CD14-positive monocyte (primary cell): Measurements from ENCODE around the gene NKX1-2. TPM values are rescaled to one million over a fixed set of nuclear protein-coding genes. Genes with fewer than 3 reads are reported as not detected.

Experiments used
- DNase-seq, 3 donors: peaks; one replicate each; pipeline ENCODE4 v3.0.0-alpha.2; 2011 to 2022
- H2AFZ ChIP-seq: 2 replicates; pipeline ENCODE4 v1.6.0; 2012; ENCODE audit warnings: mild to moderate bottlenecking, low read depth, low read length, inconsistent platforms; ENCODE audit not compliant: insufficient read depth, poor library complexity, severe bottlenecking
- H3K27ac ChIP-seq, 2 donors: 1 replicate in 1 of 2; 2 replicates in 1 of 2; pipeline ENCODE4 v1.5.1; 2012 to 2013; ENCODE audit warnings: low read length in 2 of 2, control low read depth in 1 of 2, inconsistent platforms in 1 of 2, low read depth in 1 of 2, mild to moderate bottlenecking in 1 of 2
- H3K27me3 ChIP-seq, 2 donors: one replicate each; pipeline versions ENCODE4 v1.6.0 to v1.6.1; 2011 to 2013; ENCODE audit warnings: low read length in 2 of 2; ENCODE audit not compliant: control insufficient read depth in 2 of 2, insufficient read depth in 2 of 2
- H3K36me3 ChIP-seq, 2 donors: replicated peaks in 1 of 2; 1 replicate in 1 of 2; 2 replicates in 1 of 2; pipeline versions ENCODE4 v1.5.1 to v1.6.1; 2012 to 2013; ENCODE audit warnings: low read length in 2 of 2, control low read depth in 1 of 2, inconsistent platforms in 1 of 2, mild to moderate bottlenecking in 1 of 2; ENCODE audit not compliant: insufficient read depth in 2 of 2, control insufficient read depth in 1 of 2
- H3K4me1 ChIP-seq, 2 donors: 1 replicate in 1 of 2; 2 replicates in 1 of 2; pipeline versions ENCODE4 v1.5.1 to v1.6.1; 2012 to 2013; ENCODE audit warnings: low read length in 2 of 2, control low read depth in 1 of 2, inconsistent platforms in 1 of 2, mild to moderate bottlenecking in 1 of 2, moderate library complexity in 1 of 2; ENCODE audit not compliant: insufficient read depth in 2 of 2, control insufficient read depth in 1 of 2
- H3K4me2 ChIP-seq: replicated peaks from 2 replicates; pipeline ENCODE3; 2012; ENCODE audit warnings: low read length, moderate library complexity, mild to moderate bottlenecking; ENCODE audit not compliant: poor library complexity, severe bottlenecking; ENCODE audit errors: extremely low read depth
- H3K4me3 ChIP-seq, 3 experiments: fragments of 200-600 bp in 1 of 3; sonication (generic) in 1 of 3; replicated peaks in 1 of 3; 1 replicate in 2 of 3; 2 replicates in 1 of 3; pipeline ENCODE4 v1.5.1; 2011 to 2013; ENCODE audit warnings: low read length in 3 of 3, mild to moderate bottlenecking in 3 of 3, control low read depth in 2 of 3, low read depth in 2 of 3, inconsistent platforms in 1 of 3, moderate library complexity in 1 of 3
- H3K79me2 ChIP-seq: 2 replicates; pipeline ENCODE4 v1.6.0; 2012; ENCODE audit warnings: mild to moderate bottlenecking, control low read depth, inconsistent platforms, low read length, moderate library complexity; ENCODE audit not compliant: insufficient read depth
- H3K9ac ChIP-seq: 2 replicates; pipeline ENCODE4 v1.6.0; 2017; ENCODE audit warnings: low read length, mild to moderate bottlenecking; ENCODE audit not compliant: insufficient read depth, poor library complexity, severe bottlenecking
- H3K9me3 ChIP-seq, 2 donors: replicated peaks in 1 of 2; 1 replicate in 1 of 2; 2 replicates in 1 of 2; pipeline versions ENCODE4 v1.5.1 to v1.6.1; 2012 to 2013; ENCODE audit warnings: low read length in 2 of 2, control low read depth in 1 of 2; ENCODE audit not compliant: control insufficient read depth in 1 of 2, insufficient read depth in 1 of 2
- H4K20me1 ChIP-seq: 2 replicates; pipeline ENCODE4 v1.6.0; 2012; ENCODE audit warnings: mild to moderate bottlenecking, low read length, control low read depth, moderate library complexity; ENCODE audit not compliant: insufficient read depth
- H3K27ac Mint-ChIP-seq, 7 donors: one replicate each; pipeline ENCODE4 v1.8.0; 2020; ENCODE audit warnings: mild to moderate bottlenecking in 7 of 7, mixed read lengths in 7 of 7, moderate library complexity in 6 of 7, inconsistent platforms in 2 of 7
- H3K27me3 Mint-ChIP-seq, 3 donors: one replicate each; pipeline ENCODE4 v1.8.0; 2021 to 2022; ENCODE audit warnings: low read depth in 3 of 3, mild to moderate bottlenecking in 3 of 3, mixed read lengths in 3 of 3, moderate library complexity in 3 of 3, inconsistent platforms in 1 of 3
- H3K36me3 Mint-ChIP-seq, 2 donors: one replicate each; pipeline ENCODE4 v1.8.0; 2020; ENCODE audit warnings: mixed read lengths in 2 of 2, inconsistent platforms in 1 of 2, mild to moderate bottlenecking in 1 of 2
- H3K4me1 Mint-ChIP-seq: one replicate; pipeline ENCODE4 v1.8.0; 2020; ENCODE audit warnings: mild to moderate bottlenecking, mixed read lengths
- H3K4me3 Mint-ChIP-seq, 2 donors: one replicate each; pipeline ENCODE4 v1.8.0; 2020; ENCODE audit warnings: mild to moderate bottlenecking in 2 of 2, mixed read lengths in 2 of 2, moderate library complexity in 1 of 2
- H3K9me3 Mint-ChIP-seq, 7 donors: one replicate each; pipeline ENCODE4 v1.8.0; 2020 to 2022; ENCODE audit warnings: mixed read lengths in 7 of 7, mild to moderate bottlenecking in 6 of 7, moderate library complexity in 6 of 7, inconsistent platforms in 2 of 7
- WGBS: methylation state at CpG from one replicate; pipeline ENCODE4 v1.1.5; 2013; ENCODE audit warnings: missing lambda C conversion rate; ENCODE audit not compliant: insufficient coverage; 5-methylcytosine and 5-hydroxymethylcytosine counted together
- intact Hi-C, 2 donors: fragments of 100-400 bp; cut with micrococcal nuclease; formaldehyde crosslinking; loops; one replicate each; pipeline versions ENCODE4 v1.15.0 to v1.15.1; 2023
- polyA plus RNA-seq, 3 donors: library from polyadenylated mRNA; depleted of rRNA in 1 of 3; unstranded in 2 of 3; stranded (reverse) in 1 of 3; fragments of 300-500 nt in 2 of 3; fragments of >200 nt in 1 of 3; fragmentation: Illumina TruSeq in 2 of 3; gene quantifications; 1 replicate in 2 of 3; 2 replicates in 1 of 3; pipeline ENCODE4 v1.2.3, GENCODE V29; 2012 to 2021
- TF ChIP-seq, protein P1 (sequence below): fragments of 200-600 bp; IDR thresholded peaks from one replicate; pipeline ENCODE4 v1.8.0; 2022; ENCODE audit warnings: antibody characterized with exemption, mild to moderate bottlenecking

NKX1-2 gene
- polyA plus RNA-seq, 3 donors: not detected

DNA sequence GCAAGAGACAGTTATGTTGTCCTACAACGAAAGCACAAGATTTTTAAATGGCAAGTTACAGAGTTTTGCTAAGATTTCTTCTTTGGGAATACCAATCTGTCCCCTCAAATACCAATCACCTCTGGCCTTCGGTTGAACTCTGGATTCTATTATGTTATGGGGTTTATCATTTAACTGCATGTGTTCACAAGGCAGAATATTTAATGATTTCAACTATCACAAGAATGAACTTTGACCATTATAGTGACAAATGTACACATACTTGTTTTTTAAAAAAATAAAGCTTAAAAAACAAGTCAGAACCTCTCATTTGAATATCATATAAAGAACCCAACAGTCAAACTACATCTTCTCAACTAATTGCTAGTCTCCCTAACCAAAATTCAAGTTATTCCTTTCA is 42.4 kb downstream of the NKX1-2 start:
- H3K27me3 Mint-ChIP-seq: peaks cover 0 to 2% (median 2%) of the 10 kb centered on the region in 3 donors
- Histone ChIP-seq H3K79me2 (peaks cover 3% of the 10 kb centered on the region), H3K9ac (no peak overlapping the region), H3K4me3 (no peak overlapping the region), H3K9me3 (no peaks in the 10 kb centered on the region), H3K4me1 (no peaks in the 10 kb centered on the region), H3K4me2 (no peak overlapping the region), H2AFZ (no peak overlapping the region), H3K27ac (no peak overlapping the region), H3K27me3 (no peaks in the 10 kb centered on the region), H3K36me3 (peaks cover 45 to 78% of the 10 kb centered on the region in 2 donors), H4K20me1 (peaks cover 4% of the 10 kb centered on the region)
- DNase-seq: no peak
- no CpG with 5 or more reads among the region's 2 CpGs for WGBS
- H3K27ac Mint-ChIP-seq: peak overlapping the region in 1 of 7 donors; percentile 17
- H3K4me3 Mint-ChIP-seq: no peak overlapping the region
- TF ChIP-seq, protein P1, sequence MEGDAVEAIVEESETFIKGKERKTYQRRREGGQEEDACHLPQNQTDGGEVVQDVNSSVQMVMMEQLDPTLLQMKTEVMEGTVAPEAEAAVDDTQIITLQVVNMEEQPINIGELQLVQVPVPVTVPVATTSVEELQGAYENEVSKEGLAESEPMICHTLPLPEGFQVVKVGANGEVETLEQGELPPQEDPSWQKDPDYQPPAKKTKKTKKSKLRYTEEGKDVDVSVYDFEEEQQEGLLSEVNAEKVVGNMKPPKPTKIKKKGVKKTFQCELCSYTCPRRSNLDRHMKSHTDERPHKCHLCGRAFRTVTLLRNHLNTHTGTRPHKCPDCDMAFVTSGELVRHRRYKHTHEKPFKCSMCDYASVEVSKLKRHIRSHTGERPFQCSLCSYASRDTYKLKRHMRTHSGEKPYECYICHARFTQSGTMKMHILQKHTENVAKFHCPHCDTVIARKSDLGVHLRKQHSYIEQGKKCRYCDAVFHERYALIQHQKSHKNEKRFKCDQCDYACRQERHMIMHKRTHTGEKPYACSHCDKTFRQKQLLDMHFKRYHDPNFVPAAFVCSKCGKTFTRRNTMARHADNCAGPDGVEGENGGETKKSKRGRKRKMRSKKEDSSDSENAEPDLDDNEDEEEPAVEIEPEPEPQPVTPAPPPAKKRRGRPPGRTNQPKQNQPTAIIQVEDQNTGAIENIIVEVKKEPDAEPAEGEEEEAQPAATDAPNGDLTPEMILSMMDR: no peak
- H3K4me1 Mint-ChIP-seq: peaks cover 7% of the 10 kb centered on the region
- H3K9me3 Mint-ChIP-seq: no peaks in the 10 kb centered on the region
- intact Hi-C loops: no loop called here
- peaks cover 68 to 82% of the 10 kb centered on the region in 2 donors for H3K36me3 Mint-ChIP-seq

DNA sequence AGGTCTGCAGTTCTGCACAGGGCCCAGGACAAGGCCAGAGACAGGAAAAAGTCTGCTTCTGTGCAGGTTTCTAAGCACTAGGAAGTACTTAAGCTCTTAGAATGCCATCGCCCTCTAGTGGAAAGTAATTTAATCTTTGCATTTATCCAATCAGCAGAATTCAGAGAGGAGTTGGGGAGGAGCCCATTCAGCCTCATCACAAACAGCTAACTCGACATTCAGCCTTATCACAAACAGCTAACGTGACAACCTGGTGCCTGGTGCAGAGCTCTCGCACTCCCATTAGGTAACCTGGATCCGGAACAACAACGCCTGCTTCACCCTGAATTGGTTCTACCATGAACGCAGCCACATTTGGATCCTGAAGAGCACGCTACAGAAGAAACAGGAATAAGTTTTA is 46.3 kb downstream of the NKX1-2 start:
- no peak overlapping the region for H3K27ac ChIP-seq
- H3K4me3 Mint-ChIP-seq: no peak overlapping the region

More for the DNA sequence above, 46.3 kb downstream of the NKX1-2 start:
- Histone ChIP-seq H3K36me3 (peaks cover 66 to 91% of the 10 kb centered on the region in 2 donors), H3K4me1 (no peaks in the 10 kb centered on the region), H3K79me2 (no peaks in the 10 kb centered on the region), H2AFZ (no peak overlapping the region), H3K4me2 (no peak overlapping the region), H3K9me3 (no peaks in the 10 kb centered on the region), H3K4me3 (no peak overlapping the region), H3K9ac (no peak overlapping the region), H3K27me3 (no peaks in the 10 kb centered on the region), H4K20me1 (no peaks in the 10 kb centered on the region)
- TF ChIP-seq, protein P1: peak; percentile 58
- intact Hi-C loops: loop anchor here (5.0 kb wide), 1 partner anchor 821 kb away; no protein-coding TSS in a partner anchor
- Mint-ChIP-seq H3K36me3 (peaks cover 68 to 88% of the 10 kb centered on the region in 2 donors), H3K27me3 (peaks cover 0 to 2% (median 0%) of the 10 kb centered on the region in 3 donors), H3K27ac (peak overlapping the region in 1 of 7 donors; percentile 52), H3K9me3 (no peaks in the 10 kb centered on the region), H3K4me1 (peaks cover 5% of the 10 kb centered on the region)
- DNase-seq: peak; percentile 63 to 79 (median 65)
- 77% methylated on average over 6 of the region's 8 CpGs for WGBS
